Skeletal muscle cell (primary cell): ENCODE data around the gene ABCC6.
"Not testable (repeated sequence)": the region's sequence is repeated elsewhere in the genome, so short reads cannot be mapped to it uniquely, and the experiment has no call there.

Experiments used
- DNase-seq: peaks from one replicate; pipeline ENCODE4 v3.0.0-alpha.2; 2010; ENCODE audit warnings: low read depth
- H3K4me3 ChIP-seq: 2 replicates; pipeline ENCODE4 v1.5.1; 2011; ENCODE audit warnings: low read depth, mild to moderate bottlenecking, control low read depth, low read length, moderate library complexity

Gene ABCC6

GRCh38 chr16:16148000-16148599 is 75.2 kb downstream of the ABCC6 start:
- not testable (repeated sequence) for DNase-seq, H3K4me3 ChIP-seq

GRCh38 chr16:16147316-16147999 is 75.8 kb downstream of the ABCC6 start:
- DNase-seq, result no peak
- H3K4me3 ChIP-seq, result no peak overlapping the region

- no peak for DNase-seq
- H3K4me3 ChIP-seq, result no peak overlapping the region
Measured at GRCh38 chr16:16146380-16147315, 76.6 kb downstream of the ABCC6 start.

GRCh38 chr16:16145286-16145685 is 78.0 kb downstream of the ABCC6 start:
- no peak overlapping the region for H3K4me3 ChIP-seq
- no peak for DNase-seq

- no peak for DNase-seq
- no peak overlapping the region for H3K4me3 ChIP-seq
Measured at GRCh38 chr16:16144416-16144815, 78.9 kb downstream of the ABCC6 start.

GRCh38 chr16:16143931-16144330 is 79.4 kb downstream of the ABCC6 start:
- DNase-seq, result no peak
- H3K4me3 ChIP-seq, result no peak overlapping the region

GRCh38 chr16:16143038-16143763 is 80.1 kb downstream of the ABCC6 start:
- DNase-seq, result no peak

GRCh38 chr16:16141784-16142396 is 81.4 kb downstream of the ABCC6 start:
- DNase-seq, result no peak
- no peak overlapping the region for H3K4me3 ChIP-seq

More at GRCh38 chr16:16143038-16143763, 80.1 kb downstream of the ABCC6 start:
- H3K4me3 ChIP-seq, result no peak overlapping the region

GRCh38 chr16:16141141-16141540 is 82.2 kb downstream of the ABCC6 start:
- DNase-seq, result no peak
- H3K4me3 ChIP-seq, result no peak overlapping the region

GRCh38 chr16:16140537-16140936 is 82.8 kb downstream of the ABCC6 start:
- H3K4me3 ChIP-seq, result no peak overlapping the region
- no peak for DNase-seq

- H3K4me3 ChIP-seq, result no peak overlapping the region
- DNase-seq, result no peak
Measured at GRCh38 chr16:16139806-16140205, 83.5 kb downstream of the ABCC6 start.

GRCh38 chr16:16139061-16139460 is 84.2 kb downstream of the ABCC6 start:
- DNase-seq, result no peak
- H3K4me3 ChIP-seq, result no peak overlapping the region

- no peak overlapping the region for H3K4me3 ChIP-seq
- no peak for DNase-seq
Measured at GRCh38 chr16:16138034-16138635, 85.2 kb downstream of the ABCC6 start.

- H3K4me3 ChIP-seq, result no peak overlapping the region
- DNase-seq, result no peak
Measured at GRCh38 chr16:16137110-16137509, 86.2 kb downstream of the ABCC6 start.

GRCh38 chr16:16136588-16136987 is 86.7 kb downstream of the ABCC6 start:
- no peak for DNase-seq
- H3K4me3 ChIP-seq, result no peak overlapping the region

GRCh38 chr16:16133943-16134604 is 89.2 kb downstream of the ABCC6 start:
- no peak overlapping the region for H3K4me3 ChIP-seq
- no peak for DNase-seq

GRCh38 chr16:16131659-16132058 is 91.6 kb downstream of the ABCC6 start:
- DNase-seq, result no peak
- no peak overlapping the region for H3K4me3 ChIP-seq

GRCh38 chr16:16131204-16131603 is 92.1 kb downstream of the ABCC6 start:
- no peak for DNase-seq

More at GRCh38 chr16:16131204-16131603, 92.1 kb downstream of the ABCC6 start:
- no peak overlapping the region for H3K4me3 ChIP-seq
